Measurements from ENCODE around the gene TMEM190. TPM values are rescaled to one million over a fixed set of nuclear protein-coding genes. Genes with fewer than 3 reads are reported as not detected.
A peak's percentile ranks its signal among the peaks of the same experiment; 100 is the strongest.

TMEM190 gene
- total RNA-seq, 1 experiment from 2014 or later = not detected

DNA sequence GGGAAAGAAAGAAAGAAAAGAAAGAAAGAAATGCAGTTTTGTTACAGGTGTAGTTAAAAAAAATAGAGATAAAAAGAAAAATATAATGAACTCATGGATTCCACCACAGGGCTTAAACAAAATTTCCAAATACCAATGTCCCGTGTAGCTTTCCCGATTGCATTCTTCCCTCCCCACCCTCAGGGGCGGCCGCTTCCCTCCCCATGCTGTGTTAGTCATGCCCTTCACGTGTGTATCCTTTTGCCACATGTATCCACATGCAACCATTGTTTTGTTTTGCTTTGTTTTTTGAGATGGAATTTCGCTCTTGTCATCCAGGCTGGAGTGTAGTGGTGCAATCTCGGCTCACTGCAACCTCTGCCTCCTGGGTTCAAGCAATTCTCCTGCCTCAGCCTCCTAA lies 40.5 kb upstream of the TMEM190 start:
- no peak overlapping the region for H2AFZ ChIP-seq
- peak in 1 of 2 experiments; percentile 32 for DNase-seq
- no peak overlapping the region for H3K4me3 ChIP-seq
- H3K4me2 ChIP-seq = no peak overlapping the region
- H3K36me3 ChIP-seq (ENCODE audit: low read depth) = no peaks in the 10 kb centered on the region
- peaks cover 8% of the 10 kb centered on the region for H3K4me1 ChIP-seq (replicated peaks; ENCODE audit: insufficient read depth)
- H3K27me3 ChIP-seq (ENCODE audit: insufficient read depth, low read depth) = no peaks in the 10 kb centered on the region
- ChIA-PET CTCF (interaction anchor here (0.6 kb wide), 1 partner anchor 90 kb away, joined by 6 read pairs; no protein-coding TSS in a partner anchor), POLR2A (ENCODE audit: unreplicated experiment) (no interaction called here)
- no peak for TF ChIP-seq EZH2 (IDR thresholded peaks at IDR 0.05; ENCODE audit: low read depth)
- TF ChIP-seq, protein P1, sequence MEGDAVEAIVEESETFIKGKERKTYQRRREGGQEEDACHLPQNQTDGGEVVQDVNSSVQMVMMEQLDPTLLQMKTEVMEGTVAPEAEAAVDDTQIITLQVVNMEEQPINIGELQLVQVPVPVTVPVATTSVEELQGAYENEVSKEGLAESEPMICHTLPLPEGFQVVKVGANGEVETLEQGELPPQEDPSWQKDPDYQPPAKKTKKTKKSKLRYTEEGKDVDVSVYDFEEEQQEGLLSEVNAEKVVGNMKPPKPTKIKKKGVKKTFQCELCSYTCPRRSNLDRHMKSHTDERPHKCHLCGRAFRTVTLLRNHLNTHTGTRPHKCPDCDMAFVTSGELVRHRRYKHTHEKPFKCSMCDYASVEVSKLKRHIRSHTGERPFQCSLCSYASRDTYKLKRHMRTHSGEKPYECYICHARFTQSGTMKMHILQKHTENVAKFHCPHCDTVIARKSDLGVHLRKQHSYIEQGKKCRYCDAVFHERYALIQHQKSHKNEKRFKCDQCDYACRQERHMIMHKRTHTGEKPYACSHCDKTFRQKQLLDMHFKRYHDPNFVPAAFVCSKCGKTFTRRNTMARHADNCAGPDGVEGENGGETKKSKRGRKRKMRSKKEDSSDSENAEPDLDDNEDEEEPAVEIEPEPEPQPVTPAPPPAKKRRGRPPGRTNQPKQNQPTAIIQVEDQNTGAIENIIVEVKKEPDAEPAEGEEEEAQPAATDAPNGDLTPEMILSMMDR (conservative IDR thresholded peaks at IDR 0.05) = no peak
- H3K9me2 ChIP-seq (ENCODE audit: insufficient read depth) = no peaks in the 10 kb centered on the region
- H3K27ac ChIP-seq = no peak overlapping the region
- H3F3A ChIP-seq (ENCODE audit: insufficient read depth, low read depth) = peaks cover 32% of the 10 kb centered on the region; the same call in 1 of the 2 replicates
- H3K9me3 ChIP-seq (ENCODE audit: insufficient read depth, low read depth) = no peaks in the 10 kb centered on the region
- H4K20me1 ChIP-seq (ENCODE audit: insufficient read depth) = no peaks in the 10 kb centered on the region
- no TSS peak for BruUV-seq (replicated peaks)
- intact Hi-C loops (cut with micrococcal nuclease; ENCODE audit: unreplicated experiment) = no loop called here
- peaks cover 11% of the 10 kb centered on the region for H3K79me2 ChIP-seq (ENCODE audit: low read depth)

DNA sequence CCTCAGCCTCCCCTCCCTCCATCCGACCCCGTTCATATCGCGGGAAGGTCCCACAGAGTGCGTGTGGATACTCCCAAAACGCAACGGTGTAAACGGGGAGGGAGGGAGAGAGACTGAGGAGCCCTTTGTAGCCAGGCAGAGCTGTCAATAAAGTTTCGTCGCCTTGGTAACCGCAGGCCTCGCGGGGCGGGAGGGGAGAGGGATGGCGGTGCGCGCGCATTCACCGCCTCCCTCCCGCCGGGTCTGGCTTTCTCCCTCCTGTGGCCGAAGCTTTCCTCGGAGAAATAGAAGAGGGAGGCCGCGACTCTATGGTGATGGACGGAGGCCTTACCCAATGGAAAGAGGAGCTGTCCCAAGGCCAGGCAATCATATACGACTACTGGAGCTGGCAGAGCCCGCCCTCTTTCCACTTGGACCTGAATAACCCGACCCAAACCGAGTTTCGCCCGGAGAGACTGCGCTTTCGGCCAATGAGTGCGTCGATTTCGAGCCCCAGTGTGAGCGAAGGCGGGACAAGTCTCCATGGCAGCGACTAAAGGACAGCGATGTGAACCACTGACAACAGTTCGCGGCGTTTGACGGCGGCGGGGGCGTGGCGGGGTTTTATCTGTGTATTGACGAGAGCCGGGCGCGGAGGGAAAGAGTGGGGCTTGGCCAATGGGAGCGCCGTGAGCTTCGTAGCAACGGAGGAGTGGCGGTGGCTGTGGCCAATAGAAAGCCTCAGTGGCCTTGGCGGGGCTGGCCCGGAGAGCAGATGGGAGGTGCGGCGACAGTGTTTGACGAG lies 37.3 kb upstream of the TMEM190 start, which contains the start of gene KMT5C:
KMT5C (plus strand) TSS at position 772 of the 784 bp plus-strand sequence. CDS start 2,061 bp downstream, outside the sequence.
- Histone ChIP-seq H4K20me1 (ENCODE audit: insufficient read depth) (peaks cover 11% of the 10 kb centered on the region), H3F3A (ENCODE audit: insufficient read depth, low read depth) (peaks cover 19% of the 10 kb centered on the region; the same call in 1 of the 2 replicates), H3K79me2 (ENCODE audit: low read depth) (peaks cover 22% of the 10 kb centered on the region), H3K27ac (peak within 1 kb of the TSS; percentile 97), H3K36me3 (ENCODE audit: low read depth) (0 out of 2 replicates have a peak, but pooled peaks cover 5% of the 10 kb centered on the region), H3K4me3 (peak within 1 kb of the TSS; percentile 86), H3K27me3 (ENCODE audit: insufficient read depth, low read depth) (no peaks in the 10 kb centered on the region), H3K9me2 (ENCODE audit: insufficient read depth) (no peaks in the 10 kb centered on the region), H2AFZ (peak within 1 kb of the TSS; percentile 77), H3K4me2 (peak within 1 kb of the TSS; percentile 99), H3K4me1 (replicated peaks; ENCODE audit: insufficient read depth) (peaks cover 14% of the 10 kb centered on the region), H3K9me3 (ENCODE audit: insufficient read depth, low read depth) (no peaks in the 10 kb centered on the region)
- BruUV-seq (replicated peaks) = no TSS peak
- ChIA-PET CTCF (interaction anchor here (0.6 to 2.4 kb wide), 9 partner anchors 11 to 352 kb away, joined by 3 to 12 read pairs (median 3); partner anchors contain the start of genes HSPBP1 and TMEM238), POLR2A (ENCODE audit: unreplicated experiment) (interaction anchor here (0.5 to 1.8 kb wide), 20 partner anchors 12 to 1472 kb away, joined by 3 to 58 read pairs (median 4); partner anchors contain the start of genes HSPBP1, MYADM, TMEM238 and UBE2S)
- DNase-seq = peak; percentile 100
- intact Hi-C loops (cut with micrococcal nuclease; ENCODE audit: unreplicated experiment) = loop anchor here (1.0 to 2.0 kb wide), 8 partner anchors 13 to 876 kb away; partner anchors contain the start of genes DNAAF3, LENG9, PPP1R12C and RPL28
- no peak for TF ChIP-seq EZH2 (IDR thresholded peaks at IDR 0.05; ENCODE audit: low read depth)

DNA sequence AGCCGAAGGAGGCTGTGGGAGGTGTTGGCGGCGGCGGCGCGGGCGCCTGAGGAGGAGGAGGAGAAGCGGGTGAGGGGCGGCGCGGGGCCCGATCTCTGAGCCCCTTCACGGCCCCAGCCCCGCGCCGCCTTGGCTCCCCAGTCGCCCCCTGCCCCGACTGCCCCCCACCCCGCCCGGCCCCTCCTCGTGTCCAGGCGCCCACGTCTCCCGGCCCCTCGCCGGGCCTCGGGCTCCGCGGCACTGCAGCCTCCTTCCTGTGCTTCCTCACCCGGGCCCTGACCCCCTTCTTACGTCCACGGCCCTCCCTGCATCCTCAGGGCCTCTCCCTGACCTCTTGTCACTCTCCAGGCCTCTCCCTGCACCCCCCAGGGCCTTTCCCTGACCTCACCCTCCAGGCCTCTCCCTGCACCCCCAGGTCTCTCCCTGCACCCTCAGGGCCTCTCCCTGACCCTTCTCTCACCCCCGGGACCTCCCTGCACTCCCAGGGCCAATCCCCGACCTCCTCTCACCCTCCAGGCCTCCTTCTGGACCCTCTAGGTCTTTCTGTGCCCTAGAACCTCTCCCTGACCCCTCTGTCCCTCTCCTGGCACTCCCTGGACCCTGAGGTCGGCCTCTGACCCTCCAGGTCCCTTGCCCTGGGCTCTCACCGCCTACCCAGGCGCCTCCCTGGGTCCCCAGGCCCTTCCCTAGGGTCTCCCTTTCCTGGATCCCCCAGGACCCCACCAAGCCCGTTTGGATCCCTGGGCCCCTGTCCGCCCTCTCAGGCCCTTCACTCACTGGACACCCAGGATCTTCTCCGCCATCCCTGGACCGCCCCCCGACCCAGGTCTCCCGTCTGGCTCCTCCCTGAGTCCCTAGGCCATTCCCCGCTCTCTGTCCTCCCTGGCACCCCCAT lies 36.5 kb upstream of the TMEM190 start:
- H3K27ac ChIP-seq = peak overlapping the region; percentile 55
- H3K36me3 ChIP-seq (ENCODE audit: low read depth) = 0 out of 2 replicates have a peak, but pooled peaks cover 5% of the 10 kb centered on the region
- peaks cover 15% of the 10 kb centered on the region for H4K20me1 ChIP-seq (ENCODE audit: insufficient read depth)
- BruUV-seq (replicated peaks) = TSS peak; percentile 62
- TF ChIP-seq, protein P1 (conservative IDR thresholded peaks at IDR 0.05) = no peak
- TF ChIP-seq EZH2 (IDR thresholded peaks at IDR 0.05; ENCODE audit: low read depth) = no peak
- intact Hi-C loops (cut with micrococcal nuclease; ENCODE audit: unreplicated experiment) = loop anchor here (1.0 to 2.0 kb wide), 8 partner anchors 12 to 877 kb away; partner anchors contain the start of genes DNAAF3, LENG9, PPP1R12C and RPL28
- peaks cover 22% of the 10 kb centered on the region for H3K79me2 ChIP-seq (ENCODE audit: low read depth)
- peaks cover 14% of the 10 kb centered on the region for H3K4me1 ChIP-seq (replicated peaks; ENCODE audit: insufficient read depth)
- peak overlapping the region; percentile 86 for H3K4me3 ChIP-seq
- H3F3A ChIP-seq (ENCODE audit: insufficient read depth, low read depth) = peaks cover 19% of the 10 kb centered on the region; the same call in 1 of the 2 replicates
- H3K27me3 ChIP-seq (ENCODE audit: insufficient read depth, low read depth) = no peaks in the 10 kb centered on the region
- peak in 1 of 2 experiments; percentile 36 for DNase-seq
- peak overlapping the region; percentile 99 for H3K4me2 ChIP-seq
- H2AFZ ChIP-seq = no peak overlapping the region
- H3K9me2 ChIP-seq (ENCODE audit: insufficient read depth) = no peaks in the 10 kb centered on the region
- H3K9me3 ChIP-seq (ENCODE audit: insufficient read depth, low read depth) = no peaks in the 10 kb centered on the region
- ChIA-PET POLR2A (ENCODE audit: unreplicated experiment) (interaction anchor here (0.5 to 1.8 kb wide), 12 partner anchors 12 to 212 kb away, joined by 3 to 58 read pairs (median 10); partner anchors contain the start of genes HSPBP1, TMEM238 and UBE2S), CTCF (interaction anchor here (0.7 to 2.4 kb wide), 6 partner anchors 12 to 78 kb away, joined by 3 to 12 read pairs (median 4); partner anchors contain the start of genes HSPBP1 and TMEM238)

All from PC-9 (cell line).